NCI-H345 treated with DMSO at 0.1 percent for 48 hours (cell line): ENCODE results near the gene IDI2.
"Not testable (repeated sequence)": the region's sequence is repeated elsewhere in the genome, so short reads cannot be mapped to it uniquely, and the experiment has no call there.

Source experiments
- DNase-seq: peaks from one replicate; lab custom pipeline; 2025; ENCODE audit not compliant: unreplicated experiment; lab: John Stamatoyannopoulos, UW

Gene IDI2

GRCh38 chr10:1009947-1010346 lies 15.7 kb downstream of the IDI2 start:
- not testable (repeated sequence) for DNase-seq

GRCh38 chr10:1009071-1009494 lies 16.6 kb downstream of the IDI2 start:
- no peak for DNase-seq

GRCh38 chr10:1007583-1007982 lies 18.1 kb downstream of the IDI2 start:
- no peak for DNase-seq

GRCh38 chr10:1006573-1006972 lies 19.1 kb downstream of the IDI2 start:
- DNase-seq: no peak

- DNase-seq: no peak
These were observed 21.6 kb downstream of the IDI2 start for GRCh38 chr10:1003884-1004670.

- DNase-seq: no peak
These were observed 23.1 kb downstream of the IDI2 start for GRCh38 chr10:1002425-1003006.

- no peak for DNase-seq
These were observed 28.2 kb downstream of the IDI2 start for GRCh38 chr10:997266-998022.

- no peak for DNase-seq
These were observed 29.6 kb downstream of the IDI2 start for GRCh38 chr10:996031-996430.

GRCh38 chr10:995559-995926 lies 30.1 kb downstream of the IDI2 start:
- no peak for DNase-seq

- DNase-seq: no peak
These were observed 30.7 kb downstream of the IDI2 start for GRCh38 chr10:994836-995558.

GRCh38 chr10:992871-993270 lies 32.8 kb downstream of the IDI2 start:
- DNase-seq: no peak

- no peak for DNase-seq
These were observed 33.2 kb downstream of the IDI2 start for GRCh38 chr10:992467-992866.

GRCh38 chr10:990808-991207 lies 34.9 kb downstream of the IDI2 start:
- DNase-seq: no peak

- no peak for DNase-seq
These were observed 36.8 kb downstream of the IDI2 start for GRCh38 chr10:988667-989545.

- peak; percentile 79 for DNase-seq
These were observed 37.6 kb downstream of the IDI2 start, which contains the start of gene GTPBP4 for GRCh38 chr10:987870-988666. TSS of gene GTPBP4 (plus strand) at chr10:988434. CDS start at chr10:988480, 46 bp downstream.

GRCh38 chr10:987620-987869 lies 38.1 kb downstream of the IDI2 start:
- no peak for DNase-seq

GRCh38 chr10:986881-987619 lies 38.6 kb downstream of the IDI2 start:
- DNase-seq: no peak

- peak; percentile 49 for DNase-seq
These were observed 39.4 kb downstream of the IDI2 start for GRCh38 chr10:986137-986825.

- no peak for DNase-seq
These were observed 40.3 kb downstream of the IDI2 start for GRCh38 chr10:985361-985760.
